GM23338 (cell line): ENCODE results near the gene CLEC3B. TPM values are rescaled to one million over a fixed set of nuclear protein-coding genes. Genes with fewer than 3 reads are reported as not detected.

Source experiments
- ATAC-seq: fragments of 200-7000 bp; cut with Tn5 transposase; 3 replicates; pipeline ENCODE4 v1.9.1; 2020
- DNase-seq: peaks from one replicate; pipeline ENCODE4 v3.0.0-alpha.2; 2015; ENCODE audit warnings: low spot score
- H2AFZ ChIP-seq: fragments of 200-600 bp; sonication (generic); 2 replicates; pipeline ENCODE4 v1.8.0; 2016; ENCODE audit warnings: antibody characterized with exemption, mild to moderate bottlenecking, moderate library complexity
- H3F3A ChIP-seq: fragments of 200-600 bp; sonication (generic); replicated peaks from 2 replicates; pipeline ENCODE4 v1.8.0; 2017; ENCODE audit warnings: antibody characterized with exemption, mixed run types, low read depth
- H3K27ac ChIP-seq: fragments of 200-600 bp; sonication (generic); 2 replicates; pipeline ENCODE4 v1.6.1; 2016; ENCODE audit warnings: low read depth
- H3K27me3 ChIP-seq: fragments of 200-600 bp; sonication (generic); 2 replicates; pipeline ENCODE4 v1.8.0; 2016; ENCODE audit warnings: mild to moderate bottlenecking, mixed run types, moderate library complexity; ENCODE audit not compliant: insufficient read depth
- H3K36me3 ChIP-seq: fragments of 200-600 bp; sonication (generic); 2 replicates; pipeline ENCODE4 v1.8.0; 2016; ENCODE audit warnings: mild to moderate bottlenecking; ENCODE audit not compliant: insufficient read depth
- H3K4me1 ChIP-seq: fragments of 200-600 bp; sonication (generic); 2 replicates; pipeline ENCODE4 v1.8.0; 2016; ENCODE audit warnings: mild to moderate bottlenecking, moderate library complexity; ENCODE audit not compliant: insufficient read depth
- H3K4me2 ChIP-seq: fragments of 200-600 bp; sonication (generic); 2 replicates; pipeline ENCODE4 v1.7.1; 2017; ENCODE audit warnings: mixed run types
- H3K4me3 ChIP-seq: fragments of 200-600 bp; sonication (generic); 2 replicates; pipeline ENCODE4 v1.6.1; 2016; ENCODE audit warnings: mixed run types
- H3K79me2 ChIP-seq: fragments of 200-600 bp; sonication (generic); replicated peaks from 2 replicates; pipeline ENCODE4 v1.8.0; 2017; ENCODE audit warnings: mild to moderate bottlenecking; ENCODE audit not compliant: insufficient read depth
- H3K9me2 ChIP-seq: fragments of 200-600 bp; sonication (generic); 2 replicates; pipeline ENCODE4 v1.8.0; 2017; ENCODE audit not compliant: insufficient read depth
- H4K20me1 ChIP-seq: fragments of 200-600 bp; sonication (generic); replicated peaks from 2 replicates; pipeline ENCODE4 v1.8.0; 2017; ENCODE audit warnings: mild to moderate bottlenecking; ENCODE audit not compliant: insufficient read depth
- H3K27ac Mint-ChIP-seq: 2 replicates; pipeline ENCODE4 v1.8.0; 2020; ENCODE audit warnings: inconsistent platforms, mild to moderate bottlenecking, moderate library complexity, mixed read lengths
- H3K27me3 Mint-ChIP-seq: 3 replicates; pipeline ENCODE4 v1.8.0; 2022; ENCODE audit warnings: low read depth, mild to moderate bottlenecking, moderate library complexity, mixed read lengths, inconsistent platforms; ENCODE audit not compliant: insufficient read depth, poor library complexity
- H3K36me3 Mint-ChIP-seq: 3 replicates; pipeline ENCODE4 v1.8.0; 2021; ENCODE audit warnings: low read depth, mild to moderate bottlenecking, inconsistent platforms, moderate library complexity, mixed read lengths
- H3K4me1 Mint-ChIP-seq: 3 replicates; pipeline ENCODE4 v1.8.0; 2020; ENCODE audit warnings: mild to moderate bottlenecking, inconsistent platforms, mixed read lengths
- H3K4me3 Mint-ChIP-seq: 3 replicates; pipeline ENCODE4 v1.8.0; 2021; ENCODE audit warnings: moderate library complexity, mild to moderate bottlenecking, inconsistent platforms, mixed read lengths
- H3K9me3 Mint-ChIP-seq: 3 replicates; pipeline ENCODE4 v1.8.0; 2020; ENCODE audit warnings: moderate library complexity, mild to moderate bottlenecking, inconsistent platforms, mixed read lengths
- ZNF331 ChIP-seq: fragments of 250-450 bp; sonication (Bioruptor Pico); IDR thresholded peaks from 2 replicates; pipeline ENCODE4 v1.5.0; 2020; ENCODE audit warnings: low read depth, mild to moderate bottlenecking, moderate library complexity
- polyA plus RNA-seq: library from polyadenylated mRNA; unstranded; fragments of >200 nt; fragmentation: Nextera tagmentation; extraction: Ambion mirVana; gene quantifications from 2 replicates; pipeline ENCODE4 v1.2.1, GENCODE V29; 2016
- total RNA-seq: library from RNA; depleted of rRNA; stranded (reverse); fragments of >200 nt; shearing (Covaris generic); gene quantifications from 2 replicates; pipeline ENCODE4 v1.2.3, GENCODE V29; 2014
- TF ChIP-seq, protein P1 (sequence below), 2 experiments: fragments of 200-600 bp in 1 of 2; sonication (generic) in 1 of 2; conservative IDR thresholded peaks; 2 replicates each; pipeline versions ENCODE4 v1.5.1 to v1.6.1; 2016 to 2017; ENCODE audit warnings: antibody characterized with exemption in 2 of 2, low read depth in 2 of 2, mild to moderate bottlenecking in 2 of 2, moderate library complexity in 1 of 2
- TF ChIP-seq, protein P2 (sequence below): fragments of 250-450 bp; sonication (Bioruptor Pico); IDR thresholded peaks from 2 replicates; pipeline ENCODE4 v1.5.0; 2020; ENCODE audit warnings: mild to moderate bottlenecking, moderate library complexity
- TF ChIP-seq, protein P3 (sequence below): IDR thresholded peaks from 2 replicates; pipeline ENCODE4 v1.6.1; 2016; ENCODE audit warnings: antibody characterized with exemption

CLEC3B gene
- total and polyA plus RNA-seq, 2 experiments from 2014 or later, result not detected

DNA sequence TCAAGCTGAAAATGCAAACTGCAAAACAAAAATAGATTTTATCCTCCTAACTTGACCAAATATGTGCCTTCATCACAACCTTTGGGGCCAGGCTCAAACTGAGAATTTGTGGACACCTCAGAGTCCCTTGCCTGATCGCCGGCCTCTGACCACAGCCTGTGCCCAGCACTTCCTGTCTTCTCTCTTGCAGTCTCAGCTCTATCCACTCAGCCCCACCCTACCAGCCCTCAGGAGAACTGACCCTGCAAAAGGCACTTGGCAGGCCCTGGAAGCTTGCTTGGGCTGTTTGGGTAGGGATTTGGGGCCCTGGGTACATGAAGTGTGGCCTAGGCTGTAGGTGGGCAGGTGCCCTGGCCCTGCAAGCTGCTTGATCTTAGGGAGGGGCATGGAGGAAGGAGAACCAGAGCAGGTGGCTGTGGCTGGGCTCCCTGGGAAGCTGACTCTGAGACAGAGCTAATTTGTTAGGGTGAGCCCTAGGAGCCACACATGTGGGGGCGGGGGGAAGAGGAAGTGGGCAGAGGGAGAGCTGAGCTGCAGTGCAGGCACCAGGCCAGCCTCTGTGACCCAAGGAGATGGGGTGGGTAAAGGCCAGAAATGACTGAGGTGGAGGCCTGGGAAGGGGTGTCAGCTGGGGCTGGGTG is 8.6 kb downstream of the CLEC3B start:
- peaks cover 30% of the 10 kb centered on the region; the same call in 2 of the 3 replicates for H3K4me1 Mint-ChIP-seq
- Histone ChIP-seq H3K4me2 (no peak overlapping the region), H3K9me2 (no peaks in the 10 kb centered on the region), H2AFZ (no peak overlapping the region), H3F3A (0 out of 2 replicates have a peak, but pooled peaks cover 4% of the 10 kb centered on the region), H3K27me3 (peaks cover 40% of the 10 kb centered on the region), H3K4me1 (peaks cover 13% of the 10 kb centered on the region), H3K4me3 (no peak overlapping the region), H3K27ac (no peak overlapping the region), H4K20me1 (no peaks in the 10 kb centered on the region), H3K79me2 (no peaks in the 10 kb centered on the region), H3K36me3 (no peaks in the 10 kb centered on the region)
- no peaks in the 10 kb centered on the region for H3K36me3 Mint-ChIP-seq
- no peak overlapping the region for H3K27ac Mint-ChIP-seq
- H3K27me3 Mint-ChIP-seq, result peaks cover 52% of the 10 kb centered on the region
- no peaks in the 10 kb centered on the region for H3K9me3 Mint-ChIP-seq
- TF ChIP-seq, protein P1, sequence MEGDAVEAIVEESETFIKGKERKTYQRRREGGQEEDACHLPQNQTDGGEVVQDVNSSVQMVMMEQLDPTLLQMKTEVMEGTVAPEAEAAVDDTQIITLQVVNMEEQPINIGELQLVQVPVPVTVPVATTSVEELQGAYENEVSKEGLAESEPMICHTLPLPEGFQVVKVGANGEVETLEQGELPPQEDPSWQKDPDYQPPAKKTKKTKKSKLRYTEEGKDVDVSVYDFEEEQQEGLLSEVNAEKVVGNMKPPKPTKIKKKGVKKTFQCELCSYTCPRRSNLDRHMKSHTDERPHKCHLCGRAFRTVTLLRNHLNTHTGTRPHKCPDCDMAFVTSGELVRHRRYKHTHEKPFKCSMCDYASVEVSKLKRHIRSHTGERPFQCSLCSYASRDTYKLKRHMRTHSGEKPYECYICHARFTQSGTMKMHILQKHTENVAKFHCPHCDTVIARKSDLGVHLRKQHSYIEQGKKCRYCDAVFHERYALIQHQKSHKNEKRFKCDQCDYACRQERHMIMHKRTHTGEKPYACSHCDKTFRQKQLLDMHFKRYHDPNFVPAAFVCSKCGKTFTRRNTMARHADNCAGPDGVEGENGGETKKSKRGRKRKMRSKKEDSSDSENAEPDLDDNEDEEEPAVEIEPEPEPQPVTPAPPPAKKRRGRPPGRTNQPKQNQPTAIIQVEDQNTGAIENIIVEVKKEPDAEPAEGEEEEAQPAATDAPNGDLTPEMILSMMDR (conservative IDR thresholded peaks at IDR 0.05; ENCODE audit: low read depth in 2 of 2), result no peak
- TF ChIP-seq, protein P2, sequence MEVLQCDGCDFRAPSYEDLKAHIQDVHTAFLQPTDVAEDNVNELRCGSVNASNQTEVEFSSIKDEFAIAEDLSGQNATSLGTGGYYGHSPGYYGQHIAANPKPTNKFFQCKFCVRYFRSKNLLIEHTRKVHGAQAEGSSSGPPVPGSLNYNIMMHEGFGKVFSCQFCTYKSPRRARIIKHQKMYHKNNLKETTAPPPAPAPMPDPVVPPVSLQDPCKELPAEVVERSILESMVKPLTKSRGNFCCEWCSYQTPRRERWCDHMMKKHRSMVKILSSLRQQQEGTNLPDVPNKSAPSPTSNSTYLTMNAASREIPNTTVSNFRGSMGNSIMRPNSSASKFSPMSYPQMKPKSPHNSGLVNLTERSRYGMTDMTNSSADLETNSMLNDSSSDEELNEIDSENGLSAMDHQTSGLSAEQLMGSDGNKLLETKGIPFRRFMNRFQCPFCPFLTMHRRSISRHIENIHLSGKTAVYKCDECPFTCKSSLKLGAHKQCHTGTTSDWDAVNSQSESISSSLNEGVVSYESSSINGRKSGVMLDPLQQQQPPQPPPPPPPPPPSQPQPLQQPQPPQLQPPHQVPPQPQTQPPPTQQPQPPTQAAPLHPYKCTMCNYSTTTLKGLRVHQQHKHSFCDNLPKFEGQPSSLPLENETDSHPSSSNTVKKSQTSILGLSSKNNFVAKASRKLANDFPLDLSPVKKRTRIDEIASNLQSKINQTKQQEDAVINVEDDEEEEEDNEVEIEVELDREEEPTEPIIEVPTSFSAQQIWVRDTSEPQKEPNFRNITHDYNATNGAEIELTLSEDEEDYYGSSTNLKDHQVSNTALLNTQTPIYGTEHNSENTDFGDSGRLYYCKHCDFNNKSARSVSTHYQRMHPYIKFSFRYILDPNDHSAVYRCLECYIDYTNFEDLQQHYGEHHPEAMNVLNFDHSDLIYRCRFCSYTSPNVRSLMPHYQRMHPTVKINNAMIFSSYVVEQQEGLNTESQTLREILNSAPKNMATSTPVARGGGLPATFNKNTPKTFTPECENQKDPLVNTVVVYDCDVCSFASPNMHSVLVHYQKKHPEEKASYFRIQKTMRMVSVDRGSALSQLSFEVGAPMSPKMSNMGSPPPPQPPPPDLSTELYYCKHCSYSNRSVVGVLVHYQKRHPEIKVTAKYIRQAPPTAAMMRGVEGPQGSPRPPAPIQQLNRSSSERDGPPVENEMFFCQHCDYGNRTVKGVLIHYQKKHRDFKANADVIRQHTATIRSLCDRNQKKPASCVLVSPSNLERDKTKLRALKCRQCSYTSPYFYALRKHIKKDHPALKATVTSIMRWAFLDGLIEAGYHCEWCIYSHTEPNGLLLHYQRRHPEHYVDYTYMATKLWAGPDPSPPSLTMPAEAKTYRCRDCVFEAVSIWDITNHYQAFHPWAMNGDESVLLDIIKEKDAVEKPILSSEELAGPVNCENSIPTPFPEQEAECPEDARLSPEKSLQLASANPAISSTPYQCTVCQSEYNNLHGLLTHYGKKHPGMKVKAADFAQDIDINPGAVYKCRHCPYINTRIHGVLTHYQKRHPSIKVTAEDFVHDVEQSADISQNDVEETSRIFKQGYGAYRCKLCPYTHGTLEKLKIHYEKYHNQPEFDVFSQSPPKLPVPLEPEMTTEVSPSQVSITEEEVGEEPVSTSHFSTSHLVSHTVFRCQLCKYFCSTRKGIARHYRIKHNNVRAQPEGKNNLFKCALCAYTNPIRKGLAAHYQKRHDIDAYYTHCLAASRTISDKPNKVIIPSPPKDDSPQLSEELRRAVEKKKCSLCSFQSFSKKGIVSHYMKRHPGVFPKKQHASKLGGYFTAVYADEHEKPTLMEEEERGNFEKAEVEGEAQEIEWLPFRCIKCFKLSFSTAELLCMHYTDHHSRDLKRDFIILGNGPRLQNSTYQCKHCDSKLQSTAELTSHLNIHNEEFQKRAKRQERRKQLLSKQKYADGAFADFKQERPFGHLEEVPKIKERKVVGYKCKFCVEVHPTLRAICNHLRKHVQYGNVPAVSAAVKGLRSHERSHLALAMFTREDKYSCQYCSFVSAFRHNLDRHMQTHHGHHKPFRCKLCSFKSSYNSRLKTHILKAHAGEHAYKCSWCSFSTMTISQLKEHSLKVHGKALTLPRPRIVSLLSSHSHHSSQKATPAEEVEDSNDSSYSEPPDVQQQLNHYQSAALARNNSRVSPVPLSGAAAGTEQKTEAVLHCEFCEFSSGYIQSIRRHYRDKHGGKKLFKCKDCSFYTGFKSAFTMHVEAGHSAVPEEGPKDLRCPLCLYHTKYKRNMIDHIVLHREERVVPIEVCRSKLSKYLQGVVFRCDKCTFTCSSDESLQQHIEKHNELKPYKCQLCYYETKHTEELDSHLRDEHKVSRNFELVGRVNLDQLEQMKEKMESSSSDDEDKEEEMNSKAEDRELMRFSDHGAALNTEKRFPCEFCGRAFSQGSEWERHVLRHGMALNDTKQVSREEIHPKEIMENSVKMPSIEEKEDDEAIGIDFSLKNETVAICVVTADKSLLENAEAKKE (CRISPR knock-in tag), result no peak
- TF ChIP-seq ZNF331, result no peak
- TF ChIP-seq, protein P3, sequence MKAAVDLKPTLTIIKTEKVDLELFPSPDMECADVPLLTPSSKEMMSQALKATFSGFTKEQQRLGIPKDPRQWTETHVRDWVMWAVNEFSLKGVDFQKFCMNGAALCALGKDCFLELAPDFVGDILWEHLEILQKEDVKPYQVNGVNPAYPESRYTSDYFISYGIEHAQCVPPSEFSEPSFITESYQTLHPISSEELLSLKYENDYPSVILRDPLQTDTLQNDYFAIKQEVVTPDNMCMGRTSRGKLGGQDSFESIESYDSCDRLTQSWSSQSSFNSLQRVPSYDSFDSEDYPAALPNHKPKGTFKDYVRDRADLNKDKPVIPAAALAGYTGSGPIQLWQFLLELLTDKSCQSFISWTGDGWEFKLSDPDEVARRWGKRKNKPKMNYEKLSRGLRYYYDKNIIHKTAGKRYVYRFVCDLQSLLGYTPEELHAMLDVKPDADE, result no peak
- DNase-seq (no peak), ATAC-seq (no peak)
- H3K4me3 Mint-ChIP-seq, result no peak overlapping the region
